Fibroblast of lung (primary cell): ENCODE data around the gene TMEFF2. TPM values are rescaled to one million over a fixed set of nuclear protein-coding genes. Genes with fewer than 3 reads are reported as not detected.

Experiments
- DNase-seq, 2 donors: peaks; one replicate each; pipeline versions ENCODE4 v3.0.0 to v3.0.0-alpha.2; 2010; ENCODE audit warnings: low read depth in 2 of 2
- H2AFZ ChIP-seq: 2 replicates; pipeline ENCODE4 v1.5.1; 2012; ENCODE audit warnings: low read length, control low read depth, inconsistent platforms
- H3K27ac ChIP-seq: 2 replicates; pipeline ENCODE4 v1.5.1; 2011; ENCODE audit warnings: low read length, control low read depth; ENCODE audit not compliant: insufficient read depth
- H3K27me3 ChIP-seq: 2 replicates; pipeline ENCODE4 v1.5.1; 2011; ENCODE audit warnings: mild to moderate bottlenecking, low read length; ENCODE audit not compliant: control insufficient read depth, insufficient read depth
- H3K36me3 ChIP-seq: 2 replicates; pipeline ENCODE4 v1.5.1; 2011; ENCODE audit warnings: low read length; ENCODE audit not compliant: control insufficient read depth, insufficient read depth
- H3K4me1 ChIP-seq: 2 replicates; pipeline ENCODE4 v1.5.1; 2011; ENCODE audit warnings: low read length; ENCODE audit not compliant: control insufficient read depth, insufficient read depth; ENCODE audit errors: extremely low read depth
- H3K4me2 ChIP-seq: 2 replicates; pipeline ENCODE4 v1.5.1; 2011; ENCODE audit warnings: low read length, control low read depth; ENCODE audit not compliant: insufficient read depth; ENCODE audit errors: extremely low read depth
- H3K4me3 ChIP-seq, 4 experiments: fragments of 200-600 bp in 1 of 4; sonication (generic) in 1 of 4; replicated peaks in 1 of 4; 2 replicates each; pipeline ENCODE4 v1.5.1; 2011 to 2016; ENCODE audit warnings: low read length in 4 of 4, low read depth in 3 of 4, mild to moderate bottlenecking in 3 of 4, control low read depth in 2 of 4, inconsistent platforms in 1 of 4, mixed read lengths in 1 of 4; ENCODE audit not compliant: insufficient read depth in 1 of 4; ENCODE audit errors: control extremely low read depth in 1 of 4
- H3K79me2 ChIP-seq: 2 replicates; pipeline ENCODE4 v1.5.1; 2012; ENCODE audit warnings: mild to moderate bottlenecking, low read length, inconsistent platforms; ENCODE audit not compliant: control insufficient read depth, insufficient read depth
- H3K9ac ChIP-seq: 2 replicates; pipeline ENCODE4 v1.5.1; 2011; ENCODE audit warnings: mild to moderate bottlenecking, low read length, control low read depth; ENCODE audit not compliant: insufficient read depth
- H3K9me3 ChIP-seq: 2 replicates; pipeline ENCODE4 v1.5.1; 2012; ENCODE audit warnings: low read depth, low read length; ENCODE audit not compliant: control insufficient read depth, insufficient read depth
- H4K20me1 ChIP-seq: 2 replicates; pipeline ENCODE4 v1.5.1; 2011; ENCODE audit warnings: low read length; ENCODE audit not compliant: control insufficient read depth, insufficient read depth; ENCODE audit errors: extremely low read depth
- CTCF ChIP-seq, 2 donors: IDR thresholded peaks in 1 of 2; conservative IDR thresholded peaks in 1 of 2; 1 replicate in 1 of 2; 2 replicates in 1 of 2; pipeline ENCODE4 v1.5.1; 2011 to 2012; ENCODE audit warnings: low read length in 2 of 2, control low read depth in 1 of 2, inconsistent platforms in 1 of 2, low read depth in 1 of 2, mild to moderate bottlenecking in 1 of 2
- EZH2 ChIP-seq: IDR thresholded peaks from 2 replicates; pipeline ENCODE4 v1.5.1; 2012; ENCODE audit warnings: low read length, control low read depth, mild to moderate bottlenecking; ENCODE audit errors: missing control alignments
- polyA plus RNA-seq, 2 donors: library from polyadenylated mRNA; depleted of rRNA in 1 of 2; stranded (reverse) in 1 of 2; unstranded in 1 of 2; fragments of >200 nt; gene quantifications; 2 replicates each; pipeline ENCODE4 v1.2.1, GENCODE V29; 2011 to 2012; ENCODE audit warnings: missing spikeins in 1 of 2
- total RNA-seq: library from RNA; depleted of rRNA; stranded (reverse); fragments of >200 nt; gene quantifications from 2 replicates; pipeline ENCODE4 v1.2.1, GENCODE V29; 2014

TMEFF2 gene
- total and polyA plus RNA-seq, 2 donors (not counting 1 experiment from before 2014, with no cell fraction given), result 0.33 to 0.87 TPM

GRCh38 chr2:191933307-191934105 lies 261.2 kb downstream of the TMEFF2 start:
- Histone ChIP-seq H3K9ac (no peak overlapping the region), H3K27me3 (no peaks in the 10 kb centered on the region), H3K4me3 (no peak overlapping the region), H3K27ac (no peak overlapping the region), H4K20me1 (no peaks in the 10 kb centered on the region), H3K4me1 (no peaks in the 10 kb centered on the region), H3K4me2 (no peak overlapping the region), H3K36me3 (no peaks in the 10 kb centered on the region), H3K79me2 (no peaks in the 10 kb centered on the region), H3K9me3 (no peaks in the 10 kb centered on the region), H2AFZ (no peak overlapping the region)
- TF ChIP-seq CTCF (conservative IDR thresholded peaks at IDR 0.05 in 1 of 2, IDR thresholded peaks at IDR 0.05 in 1 of 2; ENCODE audit: low read depth in 1 of 2, low read length in 2 of 2) (no peak), EZH2 (no peak)
- peak in 1 of 2 donors; percentile 24 for DNase-seq

DNA sequence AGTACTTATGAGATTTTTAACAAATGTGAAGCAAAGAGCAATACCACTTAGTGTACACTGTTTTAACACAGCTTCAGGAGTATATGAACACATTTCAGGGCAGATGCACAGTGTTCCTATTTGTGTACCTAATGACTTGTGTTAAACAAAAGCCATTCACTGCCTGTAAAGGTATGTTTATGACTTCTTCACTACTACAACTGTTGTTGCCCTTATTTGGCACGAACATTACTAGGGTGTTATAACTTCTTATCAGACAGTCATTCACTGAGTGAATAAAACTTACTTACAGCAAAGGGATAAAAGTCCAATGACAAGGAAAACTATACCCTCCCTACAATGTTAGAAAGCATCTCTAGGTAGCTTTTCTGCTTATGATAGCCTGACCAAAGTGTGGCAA lies 262.4 kb downstream of the TMEFF2 start:
- Histone ChIP-seq H3K79me2 (no peaks in the 10 kb centered on the region), H3K36me3 (no peaks in the 10 kb centered on the region), H2AFZ (no peak overlapping the region)

DNA sequence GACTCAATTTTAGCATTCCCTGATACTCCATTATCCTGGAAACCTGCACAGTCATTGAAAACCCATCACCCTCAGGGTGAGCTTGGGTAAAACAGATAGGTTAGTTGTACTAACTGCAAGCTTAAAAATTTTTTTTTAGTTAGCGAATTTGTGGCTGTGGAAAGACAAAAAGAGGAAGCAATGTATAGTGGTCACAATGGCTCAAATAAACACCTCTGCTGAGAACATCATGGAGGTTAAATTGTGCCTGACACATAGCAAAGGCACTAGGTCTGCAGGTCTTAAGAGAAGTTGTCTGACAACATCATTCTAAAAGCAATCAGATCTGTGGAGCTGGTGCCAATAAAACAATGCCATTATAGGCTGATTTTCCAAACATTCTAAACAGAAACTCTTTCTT lies 263.4 kb downstream of the TMEFF2 start:
- Histone ChIP-seq H3K27me3 (no peaks in the 10 kb centered on the region), H3K36me3 (no peaks in the 10 kb centered on the region), H2AFZ (no peak overlapping the region), H3K4me2 (no peak overlapping the region), H3K9me3 (no peaks in the 10 kb centered on the region), H3K9ac (no peak overlapping the region), H3K4me1 (peaks cover 4% of the 10 kb centered on the region), H3K4me3 (no peak overlapping the region), H3K79me2 (no peaks in the 10 kb centered on the region), H3K27ac (no peak overlapping the region), H4K20me1 (no peaks in the 10 kb centered on the region)
- no peak for DNase-seq
- TF ChIP-seq EZH2 (no peak), CTCF (conservative IDR thresholded peaks at IDR 0.05 in 1 of 2, IDR thresholded peaks at IDR 0.05 in 1 of 2; ENCODE audit: low read depth in 1 of 2, low read length in 2 of 2) (no peak)

More for the DNA sequence above, 262.4 kb downstream of the TMEFF2 start:
- Histone ChIP-seq H3K9ac (no peak overlapping the region), H3K9me3 (no peaks in the 10 kb centered on the region), H3K27ac (no peak overlapping the region), H3K27me3 (no peaks in the 10 kb centered on the region), H4K20me1 (no peaks in the 10 kb centered on the region), H3K4me1 (peaks cover 2% of the 10 kb centered on the region), H3K4me3 (no peak overlapping the region), H3K4me2 (no peak overlapping the region)
- no peak for DNase-seq
- TF ChIP-seq CTCF (conservative IDR thresholded peaks at IDR 0.05 in 1 of 2, IDR thresholded peaks at IDR 0.05 in 1 of 2; ENCODE audit: low read depth in 1 of 2, low read length in 2 of 2), result no peak
- no peak for TF ChIP-seq EZH2
